Dermis blood vessel endothelial cell (primary cell): Measurements from ENCODE around the gene ITGB5. TPM values are rescaled to one million over a fixed set of nuclear protein-coding genes. Genes with fewer than 3 reads are reported as not detected.

Experiments used
- DNase-seq: peaks from one replicate; pipeline ENCODE4 v3.0.0; 2010
- total RNA-seq: library from RNA; depleted of rRNA; stranded (reverse); fragments of >200 nt; gene quantifications from 2 replicates; pipeline ENCODE4 v1.2.3, GENCODE V29; 2014

ITGB5 gene
- total RNA-seq, 1 donor from 2014 or later: 107 TPM

GRCh38 chr3:124860599-124860998 is 26.6 kb downstream of the ITGB5 start:
- peak; percentile 94 for DNase-seq

- DNase-seq: peak; percentile 92
Measured at GRCh38 chr3:124859025-124859424, 28.1 kb downstream of the ITGB5 start.

GRCh38 chr3:124858275-124858674 is 28.9 kb downstream of the ITGB5 start:
- DNase-seq: peak; percentile 67

- DNase-seq: no peak
Measured at GRCh38 chr3:124856677-124857076, 30.5 kb downstream of the ITGB5 start.

- DNase-seq: no peak
Measured at GRCh38 chr3:124854009-124854408, 33.2 kb downstream of the ITGB5 start.

GRCh38 chr3:124853446-124853845 is 33.7 kb downstream of the ITGB5 start:
- DNase-seq: no peak

GRCh38 chr3:124851905-124852304 is 35.3 kb downstream of the ITGB5 start:
- DNase-seq: no peak

GRCh38 chr3:124851136-124851535 is 36.0 kb downstream of the ITGB5 start:
- no peak for DNase-seq

GRCh38 chr3:124850633-124851032 is 36.5 kb downstream of the ITGB5 start:
- DNase-seq: no peak

GRCh38 chr3:124850212-124850611 is 37.0 kb downstream of the ITGB5 start:
- no peak for DNase-seq

- no peak for DNase-seq
Measured at GRCh38 chr3:124848300-124848699, 38.9 kb downstream of the ITGB5 start.

GRCh38 chr3:124847863-124848262 is 39.3 kb downstream of the ITGB5 start:
- DNase-seq: no peak

GRCh38 chr3:124847051-124847450 is 40.1 kb downstream of the ITGB5 start:
- no peak for DNase-seq

- peak; percentile 13 for DNase-seq
Measured at GRCh38 chr3:124846189-124846588, 41.0 kb downstream of the ITGB5 start.

GRCh38 chr3:124845406-124845805 is 41.8 kb downstream of the ITGB5 start:
- DNase-seq: peak; percentile 58

GRCh38 chr3:124843506-124844177 is 43.5 kb downstream of the ITGB5 start:
- DNase-seq: no peak

GRCh38 chr3:124843047-124843446 is 44.1 kb downstream of the ITGB5 start:
- DNase-seq: no peak

- no peak for DNase-seq
Measured at GRCh38 chr3:124841517-124841916, 45.6 kb downstream of the ITGB5 start.

- DNase-seq: no peak
Measured at GRCh38 chr3:124840331-124840730, 46.8 kb downstream of the ITGB5 start.

- DNase-seq: no peak
Measured at GRCh38 chr3:124839896-124840295, 47.3 kb downstream of the ITGB5 start.

- DNase-seq: no peak
Measured at GRCh38 chr3:124838963-124839362, 48.2 kb downstream of the ITGB5 start.

- peak; percentile 86 for DNase-seq
Measured at GRCh38 chr3:124837730-124838186, 49.4 kb downstream of the ITGB5 start.

- peak; percentile 19 for DNase-seq
Measured at GRCh38 chr3:124837065-124837464, 50.1 kb downstream of the ITGB5 start.

GRCh38 chr3:124836448-124836847 is 50.7 kb downstream of the ITGB5 start:
- no peak for DNase-seq
